Ascending aorta (tissue), 2 donors: Measurements from ENCODE around the gene PMPCA. TPM values are rescaled to one million over a fixed set of nuclear protein-coding genes. Genes with fewer than 3 reads are reported as not detected.

Experiments used
- DNase-seq, 2 donors: peaks; one replicate each; pipeline ENCODE4 v3.0.0-alpha.2; 2019; ENCODE audit warnings: low spot score in 2 of 2
- H3K27ac ChIP-seq, 2 donors: fragments of 200-600 bp; sonication (generic); one replicate each; pipeline ENCODE4 v1.5.1; 2016 to 2017; ENCODE audit warnings: mild to moderate bottlenecking in 1 of 2
- H3K27me3 ChIP-seq: fragments of 200-600 bp; sonication (generic); one replicate; pipeline ENCODE4 v1.5.1; 2017
- H3K36me3 ChIP-seq, 2 donors: fragments of 200-600 bp; sonication (generic); one replicate each; pipeline ENCODE4 v1.5.1; 2016
- H3K4me1 ChIP-seq, 2 donors: fragments of 200-600 bp; sonication (generic); one replicate each; pipeline ENCODE4 v1.5.1; 2016 to 2017; ENCODE audit warnings: mild to moderate bottlenecking in 1 of 2
- H3K4me3 ChIP-seq, 2 donors: fragments of 200-600 bp; sonication (generic); one replicate each; pipeline ENCODE4 v1.5.1; 2016 to 2017; ENCODE audit warnings: mild to moderate bottlenecking in 1 of 2
- H3K9me3 ChIP-seq, 2 donors: fragments of 200-600 bp; sonication (generic); one replicate each; pipeline ENCODE4 v1.5.1; 2016
- CTCF ChIP-seq, 3 experiments: fragments of 200-600 bp in 2 of 3; fragments of 450-650 bp in 1 of 3; sonication (generic) in 2 of 3; IDR thresholded peaks; one replicate each; pipeline ENCODE4 v1.5.1; 2016 to 2019; ENCODE audit warnings: antibody characterized with exemption in 3 of 3, mild to moderate bottlenecking in 1 of 3, moderate library complexity in 1 of 3
- intact Hi-C: fragments of 100-400 bp; cut with DNase I; formaldehyde crosslinking; loops from one replicate; pipeline ENCODE4 v1.15.1; 2023
- total RNA-seq: library from RNA; depleted of rRNA; stranded (reverse); fragments of >200 nt; gene quantifications from one replicate; pipeline ENCODE4 v1.1.0, GENCODE V29; 2016

The PMPCA gene
- total RNA-seq, 1 donor from 2014 or later: 69.1 TPM

GRCh38 chr9:136367296-136368145, 42.9 kb upstream of the PMPCA start:
- intact Hi-C loops: no loop called here
- Histone ChIP-seq H3K4me1 (peaks cover 5 to 8% of the 10 kb centered on the region in 2 donors), H3K4me3 (no peak overlapping the region), H3K36me3 (no peaks in the 10 kb centered on the region), H3K27me3 (no peaks in the 10 kb centered on the region), H3K9me3 (no peaks in the 10 kb centered on the region), H3K27ac (no peak overlapping the region)
- TF ChIP-seq CTCF (IDR thresholded peaks at IDR 0.05): no peak
- no peak for DNase-seq

GRCh38 chr9:136368190-136368589, 42.3 kb upstream of the PMPCA start:
- Histone ChIP-seq H3K4me1 (peaks cover 5 to 6% of the 10 kb centered on the region in 2 donors), H3K27me3 (no peaks in the 10 kb centered on the region), H3K9me3 (no peaks in the 10 kb centered on the region), H3K4me3 (no peak overlapping the region), H3K36me3 (no peaks in the 10 kb centered on the region), H3K27ac (no peak overlapping the region)
- intact Hi-C loops: no loop called here
- DNase-seq: no peak
- no peak for TF ChIP-seq CTCF (IDR thresholded peaks at IDR 0.05)

- TF ChIP-seq CTCF (IDR thresholded peaks at IDR 0.05): no peak
- Histone ChIP-seq H3K4me1 (no peaks in the 10 kb centered on the region), H3K9me3 (no peaks in the 10 kb centered on the region), H3K27ac (no peak overlapping the region), H3K36me3 (no peaks in the 10 kb centered on the region), H3K27me3 (no peaks in the 10 kb centered on the region), H3K4me3 (no peak overlapping the region)
- no peak for DNase-seq
- intact Hi-C loops: no loop called here
These were observed 40.4 kb upstream of the PMPCA start for GRCh38 chr9:136370037-136370436.

- Histone ChIP-seq H3K4me1 (no peaks in the 10 kb centered on the region), H3K9me3 (no peaks in the 10 kb centered on the region), H3K36me3 (no peaks in the 10 kb centered on the region), H3K27me3 (no peaks in the 10 kb centered on the region), H3K27ac (no peak overlapping the region), H3K4me3 (no peak overlapping the region)
- DNase-seq: no peak
- no peak for TF ChIP-seq CTCF (IDR thresholded peaks at IDR 0.05)
- intact Hi-C loops: no loop called here
These were observed 39.5 kb upstream of the PMPCA start for GRCh38 chr9:136370687-136371532.

- H3K36me3 ChIP-seq: no peaks in the 10 kb centered on the region
- H3K4me3 ChIP-seq: no peak overlapping the region
- H3K27me3 ChIP-seq: no peaks in the 10 kb centered on the region
- H3K9me3 ChIP-seq: no peaks in the 10 kb centered on the region
- no peaks in the 10 kb centered on the region for H3K4me1 ChIP-seq
- no peak overlapping the region for H3K27ac ChIP-seq
- DNase-seq: no peak
- no peak for TF ChIP-seq CTCF (IDR thresholded peaks at IDR 0.05)
- intact Hi-C loops: no loop called here
These were observed 39.0 kb upstream of the PMPCA start for GRCh38 chr9:136371533-136371880.
